Thyroid gland (tissue), 4 donors: ENCODE results near the gene TFCP2L1.

Source experiments
- CTCF ChIP-seq, 6 experiments: fragments of 200-600 bp in 3 of 6; fragments of 450-650 bp in 3 of 6; sonication (generic) in 3 of 6; IDR thresholded peaks; one replicate each; pipeline ENCODE4 v1.5.1; 2016 to 2019; ENCODE audit warnings: antibody characterized with exemption in 6 of 6, mild to moderate bottlenecking in 2 of 6, inconsistent platforms in 1 of 6, moderate library complexity in 1 of 6
- POLR2A ChIP-seq, 2 donors: fragments of 450-650 bp; IDR thresholded peaks; one replicate each; pipeline ENCODE4 v1.6.1; 2017; ENCODE audit warnings: antibody characterized with exemption in 2 of 2, mild to moderate bottlenecking in 2 of 2, moderate library complexity in 1 of 2

GRCh38 chr2:121321476-121321875 is 36.5 kb upstream of the TFCP2L1 start:
- TF ChIP-seq CTCF (IDR thresholded peaks at IDR 0.05) (no peak), POLR2A (IDR thresholded peaks at IDR 0.05) (no peak)
